IPS-11a (cell line): ENCODE measurements around the gene PCBP3.
"Not testable (repeated sequence)": the region's sequence is repeated elsewhere in the genome, so short reads cannot be mapped to it uniquely, and the experiment has no call there.

Experiments
- H3K4me3 ChIP-seq: one replicate; pipeline ENCODE4 v1.5.1; 2013; ENCODE audit warnings: low read depth, low read length, control low read depth

Gene PCBP3

DNA sequence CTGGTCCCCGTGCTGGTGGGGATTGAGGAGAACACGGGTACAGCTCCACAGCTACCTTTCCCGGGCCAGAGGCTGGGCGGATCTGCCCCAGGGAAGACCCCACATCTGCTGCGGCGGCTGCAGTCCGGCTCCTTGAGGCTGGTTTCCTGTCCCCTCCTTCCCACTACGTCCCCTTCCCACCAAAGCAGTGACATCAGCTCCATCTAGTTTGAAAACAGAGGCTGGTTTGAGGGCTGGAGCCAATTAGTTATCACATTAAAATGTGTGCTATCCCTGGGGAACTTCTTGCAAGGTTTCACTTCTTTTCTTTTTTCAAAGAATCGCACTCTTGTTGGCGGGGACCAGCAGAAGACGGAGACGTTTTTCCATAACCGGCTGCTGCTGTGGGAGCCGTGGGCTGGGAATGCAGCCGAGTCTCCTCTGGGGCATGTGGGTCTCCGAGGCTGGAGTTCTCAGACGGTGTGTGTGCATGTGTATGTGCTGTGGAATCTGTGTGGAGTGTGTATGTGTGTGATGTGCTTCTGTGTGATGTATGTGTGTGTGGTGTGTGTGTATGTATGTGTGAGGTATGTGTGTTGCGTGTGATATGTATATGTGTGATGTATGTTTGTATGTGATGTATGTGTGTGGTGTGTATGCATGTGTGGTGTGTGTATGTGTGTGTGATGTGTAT is 8.9 kb upstream of the PCBP3 start:
- no peak overlapping the region for H3K4me3 ChIP-seq

- no peak overlapping the region for H3K4me3 ChIP-seq
Measured at GRCh38 chr21:45635271-45636151, 8.0 kb upstream of the PCBP3 start.

DNA sequence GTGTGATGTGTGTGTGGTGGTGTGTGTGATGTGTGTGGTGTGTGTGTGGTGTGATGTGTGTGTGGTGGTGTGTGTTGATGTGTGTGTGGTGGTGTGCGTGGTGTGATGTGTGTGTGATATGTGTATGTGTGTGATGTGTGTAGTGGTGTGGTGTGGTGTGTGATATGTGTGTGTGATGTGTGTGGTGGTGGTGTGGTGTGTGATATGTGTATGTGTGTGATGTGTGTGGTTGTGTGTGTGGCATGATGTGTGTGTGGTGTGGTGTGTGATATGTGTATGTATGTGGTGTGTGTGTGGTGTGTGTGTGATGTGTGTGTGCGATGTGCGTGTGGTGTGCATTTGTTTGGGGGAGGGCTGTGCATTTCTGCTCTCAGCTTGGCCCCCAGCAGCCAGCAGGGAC is 7.1 kb upstream of the PCBP3 start:
- no peak overlapping the region for H3K4me3 ChIP-seq

DNA sequence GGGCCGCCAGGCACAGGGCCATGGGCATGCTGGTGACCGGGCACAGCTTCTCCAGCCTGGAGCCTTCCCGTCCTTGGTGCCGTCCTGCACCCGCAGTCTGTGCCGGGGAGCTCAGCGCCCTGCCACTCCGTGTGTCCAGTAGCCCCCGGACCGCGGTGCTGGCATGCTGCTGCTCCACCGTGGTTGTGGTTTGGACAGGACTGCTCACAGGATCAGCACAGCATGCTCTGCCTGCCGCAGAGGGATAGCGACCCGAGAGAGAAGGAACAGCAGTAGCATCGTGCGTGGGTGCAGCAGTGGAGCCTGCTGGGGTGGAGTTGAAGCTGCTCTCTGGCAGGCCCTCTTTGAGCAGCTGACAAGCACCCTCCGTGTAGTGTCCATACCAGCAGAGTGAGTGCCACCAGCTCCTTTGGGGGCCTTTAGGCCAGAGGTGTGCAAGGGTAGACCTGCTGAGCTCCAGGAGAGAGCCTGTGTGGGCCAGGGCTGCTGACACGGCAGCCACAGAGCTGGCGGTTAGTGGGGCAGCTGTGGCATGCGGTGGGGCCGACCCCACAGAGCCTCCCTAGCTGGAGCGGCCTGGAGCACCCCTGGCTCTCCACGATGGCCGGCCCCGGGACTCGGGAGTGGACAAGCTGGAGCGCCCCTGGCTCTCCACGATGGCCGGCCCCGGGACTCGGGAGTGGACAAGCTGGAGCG is 6.4 kb upstream of the PCBP3 start:
- H3K4me3 ChIP-seq = no peak overlapping the region

GRCh38 chr21:45637883-45638282 is 5.6 kb upstream of the PCBP3 start:
- no peak overlapping the region for H3K4me3 ChIP-seq

- no peak overlapping the region for H3K4me3 ChIP-seq
Measured at GRCh38 chr21:45638707-45639106, 4.8 kb upstream of the PCBP3 start.

- no peak overlapping the region for H3K4me3 ChIP-seq
Measured at GRCh38 chr21:45639206-45640000, 4.1 kb upstream of the PCBP3 start.

- no peak overlapping the region for H3K4me3 ChIP-seq
Measured at GRCh38 chr21:45640001-45640887, 3.3 kb upstream of the PCBP3 start.

GRCh38 chr21:45640888-45641479 is 2.5 kb upstream of the PCBP3 start:
- H3K4me3 ChIP-seq = no peak overlapping the region

GRCh38 chr21:45641480-45642035 is 2.0 kb upstream of the PCBP3 start:
- H3K4me3 ChIP-seq = no peak overlapping the region

DNA sequence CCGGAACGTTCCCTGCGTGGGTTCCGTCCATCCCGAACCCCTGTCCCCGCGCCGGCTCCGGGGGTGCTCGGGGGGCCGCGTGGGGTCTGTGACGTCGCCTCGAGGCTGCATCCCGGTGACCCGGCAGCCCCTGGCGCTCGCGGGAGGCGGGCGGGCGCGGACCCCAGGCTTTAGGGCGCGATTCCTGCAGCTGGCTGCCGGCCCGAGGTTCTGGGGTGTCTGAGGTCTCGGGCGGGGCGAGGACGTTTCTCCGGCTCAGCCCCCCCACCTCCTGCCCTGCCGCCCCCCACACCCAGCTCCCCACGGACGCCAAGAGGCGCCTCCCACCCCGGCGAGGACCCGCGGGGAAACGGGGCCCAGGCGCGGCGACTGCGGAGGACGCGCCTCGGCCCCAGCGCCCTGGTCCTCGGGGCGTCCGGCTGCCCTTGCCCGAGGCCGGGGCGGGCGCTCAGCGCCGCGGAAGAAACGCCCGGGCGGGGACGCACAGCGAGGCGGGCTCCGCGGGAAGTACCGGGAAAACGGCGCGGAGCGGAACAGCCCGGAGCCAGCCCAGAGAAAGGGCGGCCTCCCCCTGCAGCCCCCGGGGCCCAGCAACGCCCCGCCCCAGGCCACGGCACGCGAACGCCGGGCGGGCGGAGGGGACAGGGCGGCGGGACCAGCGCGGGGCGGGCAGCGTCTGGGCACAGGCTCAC is 1.3 kb upstream of the PCBP3 start:
- H3K4me3 ChIP-seq = peak overlapping the region; percentile 8

DNA sequence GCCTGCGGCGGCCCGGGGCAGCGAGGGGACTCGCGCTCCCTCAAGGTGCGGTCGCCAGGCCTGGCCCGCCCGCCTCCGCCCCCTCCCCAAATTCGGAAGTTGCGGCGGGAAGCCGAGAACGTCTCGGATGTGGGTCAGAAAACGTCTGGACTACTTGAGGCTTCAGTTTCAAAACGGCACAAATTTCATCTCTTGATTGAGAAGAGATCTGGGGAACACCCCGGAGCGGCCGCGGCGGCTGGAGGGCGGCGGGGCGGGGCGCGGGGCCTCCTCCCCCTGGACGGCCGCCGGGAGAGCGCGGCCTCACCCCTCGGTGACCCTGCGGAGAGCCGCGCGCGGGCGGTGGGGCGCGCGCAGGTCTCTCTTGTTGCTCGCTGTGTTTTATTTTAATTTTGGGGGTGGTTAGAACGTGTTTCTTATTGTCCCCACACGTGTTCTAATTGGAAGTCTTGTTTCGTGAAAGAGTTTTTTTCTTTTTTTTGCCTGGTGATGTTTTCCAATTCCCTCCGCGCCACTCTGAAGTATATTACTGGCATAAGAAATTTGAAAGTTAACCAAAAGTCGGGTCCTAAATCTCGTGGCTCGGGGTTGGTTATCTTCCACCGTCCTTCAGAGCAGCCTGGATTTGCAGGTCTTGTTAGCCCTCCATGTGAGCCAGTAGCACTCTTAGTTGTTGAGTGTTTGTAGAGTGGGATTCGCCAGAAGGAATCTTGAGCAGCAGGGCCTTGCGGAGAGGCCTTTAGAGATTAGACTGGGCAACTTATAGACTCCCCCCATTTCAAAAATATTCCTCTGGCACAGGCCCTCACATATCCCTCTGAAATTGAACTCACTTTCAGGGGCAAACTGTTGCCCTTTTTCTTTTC is 749 bp downstream of the PCBP3 start:
- peak overlapping the region; percentile 33 for H3K4me3 ChIP-seq

GRCh38 chr21:45651921-45652320 is 8.4 kb downstream of the PCBP3 start:
- H3K4me3 ChIP-seq = no peak overlapping the region

GRCh38 chr21:45655124-45655523 is 11.6 kb downstream of the PCBP3 start:
- no peak overlapping the region for H3K4me3 ChIP-seq

GRCh38 chr21:45656114-45656513 is 12.6 kb downstream of the PCBP3 start:
- not testable (repeated sequence) for H3K4me3 ChIP-seq

DNA sequence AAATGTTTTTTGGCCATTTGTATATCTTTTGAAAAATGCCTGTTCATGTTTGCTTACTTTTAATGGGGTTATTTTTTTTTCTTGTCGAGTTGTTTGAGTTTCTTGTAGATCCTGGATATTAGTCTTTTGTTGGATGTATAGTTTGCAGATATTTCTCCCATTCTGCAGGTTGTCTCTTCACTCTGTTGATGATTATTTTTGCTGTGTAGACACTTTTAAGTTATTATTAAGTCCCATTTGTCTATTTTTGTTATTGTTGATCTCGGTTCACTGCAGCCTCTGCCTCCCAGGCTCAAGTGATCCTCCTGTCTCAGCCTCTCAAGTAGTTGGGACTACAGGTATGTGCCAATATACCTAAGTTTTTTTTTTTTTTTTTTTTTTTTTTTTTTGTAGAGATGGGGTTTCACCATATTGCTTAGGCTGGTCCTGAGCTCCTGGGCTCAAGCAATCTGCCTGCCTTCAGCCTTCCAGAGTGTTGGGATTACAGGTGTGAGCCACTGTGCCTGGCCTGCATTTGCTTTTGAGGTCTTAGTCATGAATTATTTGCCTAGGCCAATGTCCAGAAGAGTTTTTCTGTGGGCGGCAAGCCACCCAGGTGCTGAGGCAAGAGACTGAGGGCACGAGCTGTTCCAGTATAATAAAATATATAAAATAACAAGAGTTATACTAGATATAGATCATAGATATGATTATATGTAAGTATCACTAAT is 18.5 kb downstream of the PCBP3 start:
- H3K4me3 ChIP-seq = not testable (repeated sequence)

GRCh38 chr21:45662623-45663245 is 19.2 kb downstream of the PCBP3 start:
- H3K4me3 ChIP-seq = not testable (repeated sequence)
